Fibroblast of pulmonary artery (primary cell): ENCODE results near the gene EFNB1.

ENCODE experiments used
- DNase-seq: peaks from one replicate; pipeline ENCODE4 v3.0.0-alpha.2; 2010; ENCODE audit warnings: low read depth
- H3K4me3 ChIP-seq: replicated peaks from 2 replicates; pipeline ENCODE4 v1.5.1; 2011; ENCODE audit warnings: low read depth, mild to moderate bottlenecking, control low read depth, low read length, moderate library complexity
- TF ChIP-seq, protein P1 (sequence below): IDR thresholded peaks from 2 replicates; pipeline ENCODE4 v1.5.1; 2011; ENCODE audit warnings: mild to moderate bottlenecking, control low read depth, low read length, inconsistent platforms; ENCODE audit errors: missing control alignments

EFNB1 gene

DNA sequence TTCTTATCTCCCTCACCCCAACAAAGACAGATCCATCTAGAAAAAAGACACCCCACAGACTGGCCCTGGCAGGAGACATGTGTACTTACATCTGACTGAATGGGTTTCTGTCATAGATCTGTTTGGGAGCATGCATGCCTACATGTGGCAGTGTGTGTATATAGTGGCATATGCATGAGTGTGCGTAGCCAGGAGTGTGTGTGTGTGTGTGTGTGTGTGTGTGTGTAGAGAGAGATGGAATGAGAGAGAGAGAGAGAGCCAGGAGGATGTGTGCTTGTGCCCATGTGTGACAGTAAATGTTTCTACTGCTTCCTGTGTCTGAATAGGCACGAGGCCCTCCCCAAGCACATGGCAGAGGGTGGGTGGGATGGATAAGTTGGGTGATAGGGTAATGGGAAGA is 37.1 kb downstream of the EFNB1 start:
- H3K4me3 ChIP-seq, result no peak overlapping the region
- TF ChIP-seq, protein P1, sequence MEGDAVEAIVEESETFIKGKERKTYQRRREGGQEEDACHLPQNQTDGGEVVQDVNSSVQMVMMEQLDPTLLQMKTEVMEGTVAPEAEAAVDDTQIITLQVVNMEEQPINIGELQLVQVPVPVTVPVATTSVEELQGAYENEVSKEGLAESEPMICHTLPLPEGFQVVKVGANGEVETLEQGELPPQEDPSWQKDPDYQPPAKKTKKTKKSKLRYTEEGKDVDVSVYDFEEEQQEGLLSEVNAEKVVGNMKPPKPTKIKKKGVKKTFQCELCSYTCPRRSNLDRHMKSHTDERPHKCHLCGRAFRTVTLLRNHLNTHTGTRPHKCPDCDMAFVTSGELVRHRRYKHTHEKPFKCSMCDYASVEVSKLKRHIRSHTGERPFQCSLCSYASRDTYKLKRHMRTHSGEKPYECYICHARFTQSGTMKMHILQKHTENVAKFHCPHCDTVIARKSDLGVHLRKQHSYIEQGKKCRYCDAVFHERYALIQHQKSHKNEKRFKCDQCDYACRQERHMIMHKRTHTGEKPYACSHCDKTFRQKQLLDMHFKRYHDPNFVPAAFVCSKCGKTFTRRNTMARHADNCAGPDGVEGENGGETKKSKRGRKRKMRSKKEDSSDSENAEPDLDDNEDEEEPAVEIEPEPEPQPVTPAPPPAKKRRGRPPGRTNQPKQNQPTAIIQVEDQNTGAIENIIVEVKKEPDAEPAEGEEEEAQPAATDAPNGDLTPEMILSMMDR, result no peak
- no peak for DNase-seq

DNA sequence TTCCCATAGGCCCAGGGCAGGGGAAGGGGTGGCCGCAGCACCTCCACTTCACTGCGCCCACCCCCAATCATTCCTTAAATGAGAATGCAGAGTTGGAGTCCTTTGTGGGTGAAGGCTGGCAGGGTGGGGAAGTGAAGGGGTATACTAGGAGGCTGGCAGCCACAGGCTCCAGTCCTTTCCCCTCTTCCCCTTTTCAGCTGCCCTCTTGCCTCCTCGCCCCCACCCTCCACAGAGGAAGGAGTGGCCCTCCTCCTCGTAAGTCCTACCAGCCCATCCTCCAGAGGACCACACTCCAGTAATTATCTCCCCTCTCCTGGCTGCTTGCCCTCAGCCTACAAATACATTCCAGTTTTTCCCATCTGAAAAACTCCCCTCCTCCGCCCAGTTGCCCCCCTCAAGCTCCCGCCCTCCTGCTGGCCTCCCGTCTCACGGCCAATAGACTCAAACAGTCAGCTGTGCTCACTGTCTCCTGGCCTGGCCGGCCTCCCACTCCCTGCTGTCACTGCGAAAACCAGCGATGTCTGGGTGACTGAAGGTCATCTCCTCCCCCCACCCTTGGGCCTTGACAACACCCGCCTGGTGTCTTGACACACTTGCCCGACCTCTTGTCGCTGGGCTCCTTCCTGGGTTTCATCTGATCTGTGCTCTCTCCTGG is 38.8 kb downstream of the EFNB1 start:
- no peak overlapping the region for H3K4me3 ChIP-seq
- no peak for DNase-seq

DNA sequence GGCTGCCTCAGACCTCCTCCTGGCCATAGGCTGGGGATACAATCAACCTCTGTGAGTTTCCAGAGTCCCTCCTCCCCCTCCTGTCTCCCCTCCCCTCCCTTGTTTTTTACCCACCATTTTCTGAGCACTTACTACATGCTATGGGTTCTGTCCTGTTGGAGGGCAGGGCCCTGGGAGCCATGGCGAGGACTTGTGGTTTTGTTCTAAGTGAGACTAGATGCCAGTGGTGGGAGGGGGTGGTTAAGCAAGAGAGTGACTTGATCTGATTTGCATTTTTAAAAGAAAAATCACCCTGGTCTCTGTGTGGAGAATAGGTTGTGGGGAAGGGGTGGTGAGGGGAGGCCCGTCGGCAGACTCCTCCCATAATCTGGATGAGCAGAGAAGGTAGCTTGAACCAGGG is 39.5 kb downstream of the EFNB1 start:
- DNase-seq, result no peak

More for the DNA sequence above, 38.8 kb downstream of the EFNB1 start:
- TF ChIP-seq, protein P1, result no peak

DNA sequence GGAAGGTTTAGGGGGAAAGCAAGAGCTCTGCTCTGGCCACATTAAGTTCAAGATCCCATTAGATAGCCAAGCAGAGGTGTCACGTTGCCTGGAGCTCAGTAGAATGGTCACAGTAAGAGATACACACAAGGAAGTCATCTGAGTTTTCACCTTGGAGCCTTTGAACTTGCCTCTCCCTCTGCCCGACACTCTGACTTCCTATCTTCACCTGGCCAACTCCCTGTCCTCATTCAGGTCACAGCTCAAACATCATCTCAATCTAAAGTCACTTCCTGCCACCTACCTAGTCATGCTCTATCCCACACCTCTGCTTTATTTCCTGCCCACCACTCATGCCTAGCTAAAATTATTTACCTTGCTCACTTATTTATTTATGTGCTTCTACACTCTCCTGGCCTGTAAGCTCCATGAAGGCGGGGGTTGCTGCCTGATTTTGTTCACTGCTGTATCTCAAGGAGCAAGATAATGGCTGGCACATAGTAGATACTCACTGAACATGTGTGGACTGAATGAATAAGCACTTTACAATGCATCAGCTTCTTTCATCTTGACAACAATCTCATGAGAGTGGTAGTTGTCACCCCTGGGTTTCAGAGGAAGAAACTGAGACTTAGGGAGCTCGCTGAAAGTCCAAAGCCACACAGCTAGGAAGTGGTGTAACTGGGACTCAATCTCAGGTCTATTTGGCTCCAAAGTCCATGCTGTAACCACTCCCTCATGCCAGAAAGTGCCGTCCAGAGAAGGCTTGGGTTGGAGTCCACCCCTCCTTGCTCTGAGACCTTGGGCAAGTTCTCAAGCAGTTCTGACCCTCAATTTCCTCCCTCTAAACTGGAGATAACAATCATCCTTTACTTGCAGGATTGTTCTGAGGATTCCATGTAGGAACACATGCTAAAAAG is 40.3 kb downstream of the EFNB1 start:
- DNase-seq, result no peak
- no peak overlapping the region for H3K4me3 ChIP-seq
- TF ChIP-seq, protein P1, result no peak

More for the DNA sequence above, 39.5 kb downstream of the EFNB1 start:
- no peak overlapping the region for H3K4me3 ChIP-seq
- TF ChIP-seq, protein P1, result no peak

DNA sequence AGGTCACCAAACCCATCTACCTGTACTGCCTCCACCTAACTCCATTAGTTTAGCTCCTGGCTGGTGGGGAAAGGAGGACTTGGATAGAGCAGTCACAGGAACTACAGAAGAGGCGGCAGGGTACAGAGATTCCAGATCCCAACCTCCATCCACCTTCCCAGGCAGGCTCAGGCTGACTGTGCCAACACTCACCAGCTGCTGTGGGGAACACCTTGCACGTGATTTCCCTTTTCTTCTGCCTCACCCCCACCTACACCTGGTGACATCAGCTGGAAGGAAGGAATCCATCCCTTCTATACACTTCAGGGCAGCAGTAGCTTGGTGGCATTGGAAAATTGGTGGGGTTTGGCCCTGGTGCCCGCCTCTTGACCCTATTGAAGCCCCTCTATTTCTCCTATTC is 41.5 kb downstream of the EFNB1 start:
- TF ChIP-seq, protein P1, result no peak
- no peak for DNase-seq
- no peak overlapping the region for H3K4me3 ChIP-seq

DNA sequence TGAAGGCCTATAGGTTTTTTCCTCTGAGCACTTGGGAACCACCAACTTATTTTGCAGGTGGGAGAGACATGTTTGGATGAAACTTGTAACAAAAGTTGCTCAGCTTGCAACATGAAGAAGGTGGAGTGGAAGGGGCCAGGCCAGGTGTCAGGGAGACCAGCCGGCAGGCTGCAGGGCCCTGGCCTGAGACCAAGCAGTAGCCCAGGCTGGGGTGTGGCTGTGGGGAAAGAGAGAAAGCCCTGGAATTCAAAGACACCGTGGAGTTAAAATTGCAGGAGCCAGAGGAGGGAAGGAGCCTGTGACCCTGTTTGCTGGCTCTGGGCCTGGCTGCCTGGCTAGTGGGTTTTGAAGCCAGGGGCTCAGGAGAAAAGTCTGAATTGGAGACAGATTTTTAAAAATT is 43.4 kb downstream of the EFNB1 start:
- no peak overlapping the region for H3K4me3 ChIP-seq
- DNase-seq, result no peak
- TF ChIP-seq, protein P1, result no peak
